PC-9 (cell line): ENCODE measurements around the gene BRS3. TPM values are rescaled to one million over a fixed set of nuclear protein-coding genes. Genes with fewer than 3 reads are reported as not detected.
A peak's percentile ranks its signal among the peaks of the same experiment; 100 is the strongest.

Experiments used
- BruUV-seq: library from RNA; stranded (reverse); fragments of 400-500 nt; replicated peaks from 2 replicates; lab custom pipeline; 2021; lab: Mats Ljungman, UMichigan
- CTCF ChIA-PET: fragments of 300-600 bp; sonication (Branson Sonifier 250); formaldehyde crosslinking; loops from one replicate; lab custom pipeline; 2022; ENCODE audit warnings: antibody characterized with exemption; lab: Charles Lee
- POLR2A ChIA-PET: fragments of 300-600 bp; sonication (Branson Sonifier 250); formaldehyde crosslinking; loops from one replicate; lab custom pipeline; 2022; ENCODE audit warnings: antibody characterized with exemption; ENCODE audit not compliant: unreplicated experiment; lab: Charles Lee
- DNase-seq, 2 experiments: peaks; one replicate each; pipeline versions ENCODE4 v3.0.0 to v3.0.0-alpha.2; 2015 to 2022; ENCODE audit warnings: mixed read lengths in 1 of 2
- H2AFZ ChIP-seq: fragments of 200-600 bp; sonication (generic); 2 replicates; pipeline ENCODE4 v1.8.1; 2017; ENCODE audit warnings: antibody characterized with exemption
- H3F3A ChIP-seq: fragments of 200-600 bp; sonication (generic); 2 replicates; pipeline ENCODE4 v1.8.1; 2017; ENCODE audit warnings: antibody characterized with exemption, mild to moderate bottlenecking, low read depth; ENCODE audit not compliant: insufficient read depth
- H3K27ac ChIP-seq: fragments of 200-600 bp; sonication (generic); 2 replicates; pipeline ENCODE4 v1.6.1; 2016; ENCODE audit warnings: mixed run types
- H3K27me3 ChIP-seq: fragments of 200-600 bp; sonication (generic); 2 replicates; pipeline ENCODE4 v1.6.1; 2016; ENCODE audit warnings: low read depth, mixed run types; ENCODE audit not compliant: insufficient read depth
- H3K36me3 ChIP-seq: fragments of 200-600 bp; sonication (generic); 2 replicates; pipeline ENCODE4 v1.6.1; 2016; ENCODE audit warnings: low read depth, mixed run types
- H3K4me1 ChIP-seq: fragments of 200-600 bp; sonication (generic); replicated peaks from 2 replicates; pipeline ENCODE4 v1.6.1; 2016; ENCODE audit warnings: mixed run types; ENCODE audit not compliant: insufficient read depth
- H3K4me2 ChIP-seq: fragments of 200-600 bp; sonication (generic); 2 replicates; pipeline ENCODE4 v1.6.1; 2017; ENCODE audit warnings: mixed run types
- H3K4me3 ChIP-seq: fragments of 200-600 bp; sonication (generic); 2 replicates; pipeline ENCODE4 v1.6.1; 2016; ENCODE audit warnings: mixed run types
- H3K79me2 ChIP-seq: fragments of 200-600 bp; sonication (generic); 2 replicates; pipeline ENCODE4 v1.6.1; 2017; ENCODE audit warnings: low read depth, mixed run types
- H3K9me2 ChIP-seq: fragments of 200-600 bp; sonication (generic); 2 replicates; pipeline ENCODE4 v1.8.1; 2017; ENCODE audit warnings: mild to moderate bottlenecking; ENCODE audit not compliant: insufficient read depth
- H3K9me3 ChIP-seq: fragments of 200-600 bp; sonication (generic); 2 replicates; pipeline ENCODE4 v1.8.1; 2016; ENCODE audit warnings: low read depth; ENCODE audit not compliant: insufficient read depth
- H4K20me1 ChIP-seq: fragments of 200-600 bp; sonication (generic); 2 replicates; pipeline ENCODE4 v1.8.1; 2017; ENCODE audit not compliant: insufficient read depth
- CTCF ChIP-seq: fragments of 200-600 bp; sonication (generic); conservative IDR thresholded peaks from 2 replicates; pipeline ENCODE4 v1.6.1; 2017; ENCODE audit warnings: mixed run types, antibody characterized with exemption, mild to moderate bottlenecking, moderate library complexity
- EZH2 ChIP-seq: fragments of 200-600 bp; sonication (generic); IDR thresholded peaks from 2 replicates; pipeline ENCODE4 v1.8.0; 2017; ENCODE audit warnings: antibody characterized with exemption, low read depth
- intact Hi-C: fragments of 100-400 bp; cut with micrococcal nuclease; formaldehyde crosslinking; loops from one replicate; pipeline ENCODE4 v1.10.0; 2022; ENCODE audit not compliant: unreplicated experiment
- total RNA-seq: library from RNA; stranded (reverse); gene quantifications from 2 replicates; pipeline ENCODE4 v1.2.3, GENCODE V29; 2021

The BRS3 gene
- total RNA-seq, 1 experiment from 2014 or later, result not detected

GRCh38 chrX:136456133-136456532 lies 31.6 kb upstream of the BRS3 start:
- Histone ChIP-seq H3K9me2 (no peaks in the 10 kb centered on the region), H3K79me2 (no peaks in the 10 kb centered on the region), H3F3A (peaks cover 50% of the 10 kb centered on the region), H3K4me3 (no peak overlapping the region), H3K4me1 (peaks cover 74% of the 10 kb centered on the region), H3K27ac (no peak overlapping the region), H4K20me1 (no peaks in the 10 kb centered on the region), H2AFZ (no peak overlapping the region), H3K4me2 (no peak overlapping the region), H3K36me3 (no peaks in the 10 kb centered on the region), H3K27me3 (no peaks in the 10 kb centered on the region), H3K9me3 (no peaks in the 10 kb centered on the region)
- TF ChIP-seq EZH2 (no peak), CTCF (no peak)
- no peak for DNase-seq
- ChIA-PET POLR2A (no interaction called here), CTCF (no interaction called here)
- no TSS peak for BruUV-seq
- intact Hi-C loops, result no loop called here

GRCh38 chrX:136457303-136457917 lies 30.3 kb upstream of the BRS3 start:
- Histone ChIP-seq H3K4me2 (peak overlapping the region; percentile 48), H3K27ac (peak overlapping the region; percentile 25), H4K20me1 (no peaks in the 10 kb centered on the region), H3K9me3 (no peaks in the 10 kb centered on the region), H3K9me2 (no peaks in the 10 kb centered on the region), H3K27me3 (no peaks in the 10 kb centered on the region), H3F3A (peaks cover 41% of the 10 kb centered on the region), H3K36me3 (no peaks in the 10 kb centered on the region), H3K4me3 (no peak overlapping the region), H2AFZ (peak overlapping the region; percentile 40; the same call in 1 of the 2 replicates), H3K4me1 (peaks cover 64% of the 10 kb centered on the region), H3K79me2 (no peaks in the 10 kb centered on the region)
- TF ChIP-seq CTCF (no peak), EZH2 (no peak)
- POLR2A ChIA-PET, result no interaction called here
- peak in 1 of 2 experiments; percentile 96 for DNase-seq
- no TSS peak for BruUV-seq
- intact Hi-C loops, result no loop called here
- CTCF ChIA-PET, result interaction anchor here (0.9 kb wide), 1 partner anchor 71 kb away, joined by 6 read pairs; no protein-coding TSS in a partner anchor

GRCh38 chrX:136464589-136464988 lies 23.2 kb upstream of the BRS3 start:
- ChIA-PET POLR2A (no interaction called here), CTCF (no interaction called here)
- Histone ChIP-seq H3K27me3 (no peaks in the 10 kb centered on the region), H2AFZ (no peak overlapping the region), H3K4me1 (peaks cover 8% of the 10 kb centered on the region), H3K4me3 (no peak overlapping the region), H3K9me3 (peaks cover 4% of the 10 kb centered on the region; the same call in 1 of the 2 replicates), H3K9me2 (no peaks in the 10 kb centered on the region), H3K4me2 (no peak overlapping the region), H3K27ac (no peak overlapping the region), H3F3A (no peaks in the 10 kb centered on the region), H3K79me2 (no peaks in the 10 kb centered on the region), H3K36me3 (no peaks in the 10 kb centered on the region), H4K20me1 (no peaks in the 10 kb centered on the region)
- BruUV-seq, result no TSS peak
- no peak for TF ChIP-seq CTCF
- TF ChIP-seq EZH2, result no peak
- DNase-seq, result no peak
- intact Hi-C loops, result no loop called here
